ENCODE results near the gene IGF2R. TPM values are rescaled to one million over a fixed set of nuclear protein-coding genes. Genes with fewer than 3 reads are reported as not detected.
"Not testable (repeated sequence)": the region's sequence is repeated elsewhere in the genome, so short reads cannot be mapped to it uniquely, and the experiment has no call there.

Gene IGF2R
- total RNA-seq, 8 experiments from 2014 or later: 18.4 to 124 (median 53.5) TPM

- H3K4me1 ChIP-seq (replicated peaks in 1 of 2): peaks cover 10 to 13% of the 10 kb centered on the region in 2 donors
- peak in 3 of 8 experiments; percentile 27 to 86 (median 73) for ATAC-seq (replicated peaks in 6 of 8)
- H3K4me3 ChIP-seq: no peak overlapping the region
- H3K27ac ChIP-seq: no peak overlapping the region
- 42 to 90% (median 79%) methylated on average over 2 to 6 of the region's 6 CpGs; no CpG with 5 or more reads in 1 of the 10 experiments for WGBS, 10 experiments
- in situ Hi-C loops (cut with MboI; ENCODE audit: low pct_unique_long_range_greater_than_20kb in 2 of 9, low sequenced_read_pairs in 9 of 9, unreplicated experiment in 9 of 9): no loop called here
Measured at GRCh38 chr6:159957071-159957673, 11.7 kb upstream of the IGF2R start.

DNA sequence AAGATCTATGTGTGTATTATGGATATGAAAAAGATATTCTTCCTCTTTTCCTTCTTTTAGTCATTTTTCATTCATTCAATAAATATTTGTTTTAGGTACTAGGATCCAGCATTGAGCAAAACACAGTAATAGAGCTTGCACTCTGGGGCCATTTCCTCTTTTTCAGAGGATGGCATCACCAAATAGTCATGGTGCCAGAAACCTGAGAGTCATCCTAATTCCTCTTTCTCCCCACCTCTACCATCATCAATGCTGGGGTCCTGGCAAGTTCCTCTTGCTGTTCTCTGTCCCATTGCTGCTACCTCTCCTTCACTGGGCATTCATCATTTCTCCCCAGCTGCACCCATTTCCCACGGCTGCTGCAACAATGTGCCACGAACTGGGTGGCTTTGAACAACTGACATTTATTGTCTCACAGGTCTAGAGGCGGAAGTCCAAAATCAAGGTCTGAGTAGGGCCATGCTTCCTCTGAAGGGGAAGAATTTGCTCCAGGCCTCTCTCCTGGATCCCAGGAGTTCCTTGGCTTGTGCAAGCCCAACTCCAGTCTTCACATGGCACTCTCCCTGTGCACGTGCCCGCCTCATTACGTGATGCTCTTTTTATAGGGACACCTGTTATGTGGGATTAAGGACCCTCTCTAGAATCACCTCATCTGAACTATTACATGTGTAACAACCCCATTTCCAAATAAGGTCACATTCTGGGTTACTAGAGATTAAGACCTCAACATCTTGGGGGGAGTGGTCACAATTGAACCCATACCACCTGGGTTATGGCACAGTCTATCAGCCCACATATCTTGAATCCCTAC, 9.5 kb upstream of the IGF2R start:
- no peak overlapping the region for H3K4me3 ChIP-seq
- WGBS, 10 experiments: 55 to 100% (median 85%) methylated on average over 1 to 6 of the region's 6 CpGs; no CpG with 5 or more reads in 1 of the 10 experiments
- in situ Hi-C loops (cut with MboI; ENCODE audit: low pct_unique_long_range_greater_than_20kb in 2 of 9, low sequenced_read_pairs in 9 of 9, unreplicated experiment in 9 of 9): no loop called here
- H3K4me1 ChIP-seq (replicated peaks in 1 of 2): no peaks in the 10 kb centered on the region
- no peak for ATAC-seq (replicated peaks in 6 of 8)
- no peak overlapping the region for H3K27ac ChIP-seq

DNA sequence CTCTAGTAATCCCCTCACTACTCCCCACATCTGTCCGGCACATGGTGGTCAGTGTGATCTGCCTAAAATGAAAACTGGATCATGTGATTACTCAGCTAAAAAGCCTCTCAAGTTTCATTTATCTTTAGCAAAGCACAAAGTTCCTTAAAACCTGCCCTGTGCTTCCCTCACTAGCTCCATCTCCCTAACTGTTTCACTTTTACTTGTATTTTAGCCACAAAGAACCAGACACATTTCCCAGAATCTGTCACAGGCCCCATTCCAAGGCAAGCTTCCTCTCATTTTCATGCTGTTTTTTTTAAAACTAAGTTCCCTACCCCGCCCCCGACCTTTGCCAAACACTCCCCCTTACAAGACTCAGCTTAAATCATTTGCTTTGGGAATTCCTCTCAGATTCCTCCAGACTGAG, 8.9 kb upstream of the IGF2R start:
- in situ Hi-C loops (cut with MboI; ENCODE audit: low pct_unique_long_range_greater_than_20kb in 2 of 9, low sequenced_read_pairs in 9 of 9, unreplicated experiment in 9 of 9): no loop called here
- Histone ChIP-seq H3K27ac (no peak overlapping the region), H3K4me3 (no peak overlapping the region), H3K4me1 (replicated peaks in 1 of 2) (no peaks in the 10 kb centered on the region)
- 0 to 92% (median 67%) methylated on average over 1 to 3 of the region's 3 CpGs; no CpG with 5 or more reads in 2 of the 10 experiments for WGBS, 10 experiments
- peak in 3 of 8 experiments; percentile 64 to 72 (median 66) for ATAC-seq (replicated peaks in 6 of 8)

GRCh38 chr6:159960485-159960884, 8.4 kb upstream of the IGF2R start:
- H3K4me3 ChIP-seq: no peak overlapping the region
- H3K27ac ChIP-seq: no peak overlapping the region
- ATAC-seq (replicated peaks in 6 of 8): no peak
- in situ Hi-C loops (cut with MboI; ENCODE audit: low pct_unique_long_range_greater_than_20kb in 2 of 9, low sequenced_read_pairs in 9 of 9, unreplicated experiment in 9 of 9): no loop called here
- H3K4me1 ChIP-seq (replicated peaks in 1 of 2): no peaks in the 10 kb centered on the region
- 35 to 90% (median 64%) methylated on average over 2 to 6 of the region's 6 CpGs; no CpG with 5 or more reads in 2 of the 10 experiments for WGBS, 10 experiments

DNA sequence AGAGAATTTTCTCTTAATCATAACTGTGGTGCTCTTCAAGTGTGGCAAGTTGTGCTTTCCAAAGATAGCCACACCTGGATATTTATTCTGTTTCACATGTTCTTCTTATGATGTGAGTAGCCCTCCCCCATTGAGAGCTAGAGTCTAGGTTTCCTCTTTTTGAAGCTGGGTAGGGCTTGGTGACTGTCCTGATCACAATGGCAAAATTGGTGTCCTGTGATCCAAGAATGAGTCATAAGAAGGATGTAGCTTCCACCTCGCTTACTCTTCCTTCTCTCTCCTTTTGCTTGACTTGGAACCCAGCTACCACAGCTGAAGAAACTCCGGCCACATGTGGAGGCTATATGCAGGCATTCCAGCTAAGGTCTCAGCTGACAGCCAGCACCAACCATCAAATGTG, 7.4 kb upstream of the IGF2R start:
- peak in 2 of 8 experiments; percentile 14 to 28 for ATAC-seq (replicated peaks in 6 of 8)
- in situ Hi-C loops (cut with MboI; ENCODE audit: low pct_unique_long_range_greater_than_20kb in 2 of 9, low sequenced_read_pairs in 9 of 9, unreplicated experiment in 9 of 9): no loop called here
- 0 to 75% (median 54%) methylated on average over 1 to 2 of the region's 2 CpGs; no CpG with 5 or more reads in 4 of the 10 experiments for WGBS, 10 experiments
- Histone ChIP-seq H3K27ac (no peak overlapping the region), H3K4me3 (no peak overlapping the region), H3K4me1 (replicated peaks in 1 of 2) (no peaks in the 10 kb centered on the region)

DNA sequence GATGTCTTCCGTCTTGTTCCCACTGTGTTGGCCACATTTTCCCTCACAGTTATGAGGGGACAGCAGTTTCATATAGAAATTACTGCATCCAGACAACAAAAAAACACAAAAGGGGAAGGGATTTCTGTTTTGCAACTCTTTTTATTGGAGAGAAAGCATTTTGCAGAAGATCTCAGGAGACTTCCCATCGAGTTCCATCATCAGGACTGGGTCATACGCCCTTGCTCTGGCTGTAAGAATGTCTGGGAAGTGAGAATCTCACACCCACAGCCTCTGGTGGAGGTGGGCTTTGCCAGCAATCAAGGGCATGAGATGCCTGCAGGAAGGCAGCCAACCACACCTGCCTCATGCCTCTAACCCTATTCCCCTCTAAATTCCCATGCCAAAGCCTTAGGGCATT, 5.8 kb upstream of the IGF2R start:
- no peak for ATAC-seq (replicated peaks in 6 of 8)
- no peak overlapping the region for H3K27ac ChIP-seq
- H3K4me3 ChIP-seq: no peak overlapping the region
- in situ Hi-C loops (cut with MboI; ENCODE audit: low pct_unique_long_range_greater_than_20kb in 2 of 9, low sequenced_read_pairs in 9 of 9, unreplicated experiment in 9 of 9): no loop called here
- WGBS, 10 experiments: 19 to 42% (median 28%) methylated on average over 2 to 3 of the region's 3 CpGs; no CpG with 5 or more reads in 6 of the 10 experiments
- H3K4me1 ChIP-seq (replicated peaks in 1 of 2): peaks cover 0 to 3% of the 10 kb centered on the region in 2 donors

GRCh38 chr6:159964046-159964445, 4.8 kb upstream of the IGF2R start:
- in situ Hi-C loops (cut with MboI; ENCODE audit: low pct_unique_long_range_greater_than_20kb in 2 of 9, low sequenced_read_pairs in 9 of 9, unreplicated experiment in 9 of 9): no loop called here
- Histone ChIP-seq H3K4me1 (replicated peaks in 1 of 2) (peaks cover 0 to 3% of the 10 kb centered on the region in 2 donors), H3K27ac (no peak overlapping the region), H3K4me3 (no peak overlapping the region)
- WGBS, 10 experiments: 77 to 100% (median 89%) methylated on average over 2 of the region's 2 CpGs; no CpG with 5 or more reads in 1 of the 10 experiments
- ATAC-seq (replicated peaks in 6 of 8): no peak

DNA sequence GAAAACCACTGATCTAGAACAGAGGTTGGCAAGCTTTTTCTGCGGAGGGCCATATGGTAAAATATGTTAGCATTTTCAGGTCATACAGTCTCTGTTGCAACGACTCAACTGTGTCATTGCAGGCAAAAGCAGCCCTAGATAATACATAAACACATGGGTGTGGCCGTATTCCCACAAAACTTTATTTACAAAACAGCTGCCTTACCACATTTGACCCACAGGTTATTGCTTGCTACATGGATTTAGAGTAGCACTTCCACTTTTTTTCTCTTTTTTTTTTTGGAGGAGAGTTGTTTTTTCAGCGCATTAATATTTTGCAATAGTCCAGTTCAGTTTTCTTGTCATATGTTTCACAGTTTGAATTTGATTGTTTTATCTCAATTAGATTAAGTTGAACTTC, 2.5 kb upstream of the IGF2R start:
- ATAC-seq (replicated peaks in 6 of 8): peak in 1 of 8 experiments; percentile 6
- no peak overlapping the region for H3K27ac ChIP-seq
- peaks cover 14% of the 10 kb centered on the region in 2 donors for H3K4me1 ChIP-seq (replicated peaks in 1 of 2)
- 28 to 100% (median 68%) methylated on average over 1 to 4 of the region's 4 CpGs; no CpG with 5 or more reads in 2 of the 10 experiments for WGBS, 10 experiments
- no peak overlapping the region for H3K4me3 ChIP-seq
- in situ Hi-C loops (cut with MboI; ENCODE audit: low pct_unique_long_range_greater_than_20kb in 2 of 9, low sequenced_read_pairs in 9 of 9, unreplicated experiment in 9 of 9): no loop called here

- ATAC-seq (replicated peaks in 6 of 8): no peak
- H3K27ac ChIP-seq: no peak overlapping the region
- WGBS, 10 experiments: 33 to 97% (median 89%) methylated on average over 1 to 3 of the region's 3 CpGs; no CpG with 5 or more reads in 1 of the 10 experiments
- in situ Hi-C loops (cut with MboI; ENCODE audit: low pct_unique_long_range_greater_than_20kb in 2 of 9, low sequenced_read_pairs in 9 of 9, unreplicated experiment in 9 of 9): no loop called here
- H3K4me3 ChIP-seq: no peak overlapping the region
- peaks cover 15 to 19% of the 10 kb centered on the region in 2 donors for H3K4me1 ChIP-seq (replicated peaks in 1 of 2)
Measured at GRCh38 chr6:159966981-159967380, 1.9 kb upstream of the IGF2R start.

DNA sequence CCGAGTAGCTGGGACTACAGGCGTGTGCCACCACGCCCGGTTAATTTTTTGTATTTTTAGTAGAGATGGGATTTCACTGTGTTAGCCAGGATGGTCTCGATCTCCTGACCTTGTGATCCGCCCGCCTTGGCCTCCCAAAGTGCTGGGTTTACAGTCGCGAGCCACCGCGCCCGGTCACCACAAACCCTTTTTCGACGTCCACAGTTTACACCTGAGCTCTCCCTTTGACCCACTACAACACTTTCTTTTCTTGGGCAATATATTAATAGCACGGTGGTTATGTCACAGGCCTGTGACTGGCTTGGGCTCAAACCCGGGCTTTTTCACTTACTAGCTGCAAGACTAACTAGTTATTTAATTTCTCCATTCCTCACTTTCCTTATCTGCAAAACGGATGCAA, 1.3 kb upstream of the IGF2R start:
- WGBS, 10 experiments: 60 to 100% (median 93%) methylated on average over 1 to 14 of the region's 17 CpGs; no CpG with 5 or more reads in 1 of the 10 experiments
- peaks cover 21 to 25% of the 10 kb centered on the region in 2 donors for H3K4me1 ChIP-seq (replicated peaks in 1 of 2)
- ATAC-seq (replicated peaks in 6 of 8); H3K27ac ChIP-seq; H3K4me3 ChIP-seq; in situ Hi-C loops (cut with MboI; ENCODE audit: low pct_unique_long_range_greater_than_20kb in 2 of 9, low sequenced_read_pairs in 9 of 9, unreplicated experiment in 9 of 9): not testable (repeated sequence)

- Histone ChIP-seq H3K4me1 (replicated peaks in 1 of 2) (peaks cover 22 to 32% of the 10 kb centered on the region in 2 donors), H3K27ac (peak overlapping the region; percentile 51 to 86), H3K4me3 (peak overlapping the region; percentile 78 to 93 (median 87))
- in situ Hi-C loops (cut with MboI; ENCODE audit: low pct_unique_long_range_greater_than_20kb in 2 of 9, low sequenced_read_pairs in 9 of 9, unreplicated experiment in 9 of 9): no loop called here
- WGBS, 10 experiments: 0% methylated on average over 1 to 2 of the region's 91 CpGs; no CpG with 5 or more reads in 8 of the 10 experiments
- peak; percentile 27 to 69 (median 61) for ATAC-seq (replicated peaks in 6 of 8)
Measured at GRCh38 chr6:159969204-159969912, 476 bp downstream of the IGF2R start.

DNA sequence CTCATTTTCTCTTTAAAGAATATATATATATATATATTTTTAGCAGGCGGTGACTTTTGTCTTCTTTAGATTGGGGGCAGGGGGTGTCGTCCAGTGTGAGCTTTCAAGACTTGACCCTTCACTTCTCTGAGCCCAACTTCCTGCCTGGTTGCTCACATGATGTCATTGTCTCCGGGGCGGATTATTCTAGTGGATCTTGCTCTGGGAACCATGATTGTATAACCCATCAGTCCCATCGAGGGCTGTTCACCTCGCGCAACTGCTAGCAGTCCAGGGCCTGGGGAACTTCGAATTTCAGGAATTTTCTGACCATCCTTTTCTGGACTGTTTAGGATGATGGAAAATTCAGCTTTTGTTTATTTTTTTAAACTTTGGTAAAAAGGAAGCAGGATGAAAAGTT, 1.0 kb downstream of the IGF2R start:
- peak; percentile 38 to 65 (median 54) for ATAC-seq (replicated peaks in 6 of 8)
- Histone ChIP-seq H3K4me1 (replicated peaks in 1 of 2) (peaks cover 22 to 32% of the 10 kb centered on the region in 2 donors), H3K27ac (peak overlapping the region; percentile 51 to 86), H3K4me3 (peak overlapping the region; percentile 78 to 93 (median 87))
- in situ Hi-C loops (cut with MboI; ENCODE audit: low pct_unique_long_range_greater_than_20kb in 2 of 9, low sequenced_read_pairs in 9 of 9, unreplicated experiment in 9 of 9): no loop called here
- WGBS, 10 experiments: 0 to 18% (median 2%) methylated on average over 1 to 6 of the region's 8 CpGs; no CpG with 5 or more reads in 2 of the 10 experiments
